Sigmoid colon (tissue), 4 donors: ENCODE results near the gene PPP1R1A.

Source experiments
- EP300 ChIP-seq, 4 donors: sonication (generic); formaldehyde crosslinking; IDR thresholded peaks; one replicate each; pipeline ENCODE4 v1.6.1; 2017; ENCODE audit warnings: antibody characterized with exemption in 4 of 4
- POLR2A ChIP-seq, 2 donors: fragments of 450-650 bp; IDR thresholded peaks; one replicate each; pipeline ENCODE4 v1.6.1; 2016; ENCODE audit warnings: antibody characterized with exemption in 2 of 2, mild to moderate bottlenecking in 2 of 2, moderate library complexity in 2 of 2
- POLR2AphosphoS5 ChIP-seq, 4 donors: sonication (generic); formaldehyde crosslinking; IDR thresholded peaks; one replicate each; pipeline ENCODE4 v1.6.1; 2017; ENCODE audit warnings: antibody characterized with exemption in 4 of 4
- TF ChIP-seq, protein P1 (sequence below), 4 experiments: fragments of 450-650 bp in 3 of 4; fragments of 200-600 bp in 1 of 4; IDR thresholded peaks; one replicate each; pipeline ENCODE4 v1.5.1; 2016 to 2019; ENCODE audit warnings: antibody characterized with exemption in 4 of 4, mild to moderate bottlenecking in 3 of 4, moderate library complexity in 2 of 4

DNA sequence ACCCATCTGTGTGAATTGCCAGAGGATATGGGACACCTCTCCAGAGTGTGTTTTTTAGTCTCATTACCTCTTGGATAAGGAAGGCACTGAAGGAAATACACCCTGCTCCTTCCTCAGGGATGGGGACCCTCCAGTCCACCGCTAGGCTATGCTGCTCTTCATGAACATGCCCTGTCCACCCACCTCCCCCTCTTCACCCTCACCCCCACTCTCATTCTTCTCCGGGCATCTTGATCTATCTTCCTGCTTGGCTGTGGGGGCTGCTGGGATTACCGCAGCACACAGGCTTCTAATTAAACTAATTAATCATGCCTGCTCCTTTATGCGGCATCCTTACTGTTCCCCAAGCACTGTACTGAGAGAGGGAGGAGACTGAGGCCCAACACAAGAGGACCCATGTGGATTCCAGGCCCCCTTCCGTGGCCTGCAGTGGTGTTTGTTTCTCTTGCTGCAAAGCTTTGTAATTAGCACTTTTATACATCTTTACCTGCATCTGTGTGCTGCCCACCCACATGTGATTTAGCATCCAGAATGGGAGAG is 46.6 kb downstream of the PPP1R1A start:
- TF ChIP-seq, protein P1, sequence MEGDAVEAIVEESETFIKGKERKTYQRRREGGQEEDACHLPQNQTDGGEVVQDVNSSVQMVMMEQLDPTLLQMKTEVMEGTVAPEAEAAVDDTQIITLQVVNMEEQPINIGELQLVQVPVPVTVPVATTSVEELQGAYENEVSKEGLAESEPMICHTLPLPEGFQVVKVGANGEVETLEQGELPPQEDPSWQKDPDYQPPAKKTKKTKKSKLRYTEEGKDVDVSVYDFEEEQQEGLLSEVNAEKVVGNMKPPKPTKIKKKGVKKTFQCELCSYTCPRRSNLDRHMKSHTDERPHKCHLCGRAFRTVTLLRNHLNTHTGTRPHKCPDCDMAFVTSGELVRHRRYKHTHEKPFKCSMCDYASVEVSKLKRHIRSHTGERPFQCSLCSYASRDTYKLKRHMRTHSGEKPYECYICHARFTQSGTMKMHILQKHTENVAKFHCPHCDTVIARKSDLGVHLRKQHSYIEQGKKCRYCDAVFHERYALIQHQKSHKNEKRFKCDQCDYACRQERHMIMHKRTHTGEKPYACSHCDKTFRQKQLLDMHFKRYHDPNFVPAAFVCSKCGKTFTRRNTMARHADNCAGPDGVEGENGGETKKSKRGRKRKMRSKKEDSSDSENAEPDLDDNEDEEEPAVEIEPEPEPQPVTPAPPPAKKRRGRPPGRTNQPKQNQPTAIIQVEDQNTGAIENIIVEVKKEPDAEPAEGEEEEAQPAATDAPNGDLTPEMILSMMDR (IDR thresholded peaks at IDR 0.05) = no peak
- TF ChIP-seq POLR2A (IDR thresholded peaks at IDR 0.05) (no peak), POLR2AphosphoS5 (IDR thresholded peaks at IDR 0.05) (no peak), EP300 (IDR thresholded peaks at IDR 0.05) (no peak)
